ENCODE measurements around the gene SH3BGR.

SH3BGR gene

GRCh38 chr21:39562791-39563770, 111.3 kb downstream of the SH3BGR start:
- DNase-seq = no peak
- TF ChIP-seq GATA1 (IDR thresholded peaks at IDR 0.05; ENCODE audit: low read depth, low read length) = no peak
- TF ChIP-seq POLR2A (IDR thresholded peaks at IDR 0.05; ENCODE audit: low read length) = no peak

GRCh38 chr21:39564200-39564599, 112.4 kb downstream of the SH3BGR start:
- TF ChIP-seq POLR2A (IDR thresholded peaks at IDR 0.05; ENCODE audit: low read length) (no peak), GATA1 (IDR thresholded peaks at IDR 0.05; ENCODE audit: low read depth, low read length) (no peak)
- DNase-seq = no peak
